Panc1 (cell line): ENCODE measurements around the gene EGFLAM. TPM values are rescaled to one million over a fixed set of nuclear protein-coding genes. Genes with fewer than 3 reads are reported as not detected.

Experiments used
- ATAC-seq: fragments of 200-7000 bp; cut with Tn5 transposase; 2 replicates; pipeline ENCODE4 v1.9.1; 2020; ENCODE audit warnings: mild to moderate bottlenecking, moderate library complexity
- BruUV-seq: library from RNA; stranded (reverse); fragments of 400-500 nt; replicated peaks from 2 replicates; lab custom pipeline; 2021; lab: Mats Ljungman, UMichigan
- CTCF ChIA-PET: fragments of 300-600 bp; sonication (Branson Sonifier 250); formaldehyde crosslinking; loops from one replicate; lab custom pipeline; 2022; ENCODE audit warnings: antibody characterized with exemption; lab: Charles Lee
- POLR2A ChIA-PET: fragments of 300-600 bp; sonication (Branson Sonifier 250); formaldehyde crosslinking; loops from one replicate; lab custom pipeline; 2022; ENCODE audit warnings: antibody characterized with exemption; lab: Charles Lee
- DNase-seq: peaks from one replicate; pipeline ENCODE4 v3.0.0-alpha.2; 2010; ENCODE audit warnings: low read depth, low spot score
- H3K27ac ChIP-seq: 2 replicates; pipeline ENCODE4 v1.5.1; 2011; ENCODE audit warnings: mild to moderate bottlenecking, low read length, inconsistent platforms
- H3K27me3 ChIP-seq: fragments of 200-500 bp; sonication (Bioruptor generic); 2 replicates; pipeline ENCODE4 v1.6.0; 2014; ENCODE audit warnings: low read length, inconsistent platforms; ENCODE audit not compliant: control insufficient read depth, insufficient read depth
- H3K36me3 ChIP-seq: fragments of 200-500 bp; sonication (Bioruptor generic); 2 replicates; pipeline ENCODE4 v1.5.1; 2014; ENCODE audit warnings: inconsistent platforms, mild to moderate bottlenecking, low read length, moderate library complexity; ENCODE audit not compliant: control insufficient read depth, insufficient read depth
- H3K4me1 ChIP-seq: 2 replicates; pipeline ENCODE4 v1.5.1; 2011; ENCODE audit warnings: inconsistent platforms, mild to moderate bottlenecking, low read length, moderate library complexity; ENCODE audit not compliant: control insufficient read depth, insufficient read depth
- H3K4me3 ChIP-seq, 2 experiments: 2 replicates each; pipeline ENCODE4 v1.5.1; 2011 to 2012; ENCODE audit warnings: low read depth in 2 of 2, low read length in 2 of 2, mild to moderate bottlenecking in 2 of 2, inconsistent platforms in 1 of 2, moderate library complexity in 1 of 2
- H3K9me3 ChIP-seq: fragments of 200-500 bp; sonication (Bioruptor generic); 2 replicates; pipeline ENCODE4 v1.5.1; 2014; ENCODE audit warnings: low read depth, mild to moderate bottlenecking, inconsistent platforms, low read length, moderate library complexity; ENCODE audit not compliant: control insufficient read depth, insufficient read depth
- POLR2AphosphoS5 ChIP-seq: IDR thresholded peaks from 2 replicates; pipeline ENCODE4 v1.6.1; 2012; ENCODE audit warnings: mild to moderate bottlenecking, low read depth, low read length, moderate library complexity
- SIN3A ChIP-seq: IDR thresholded peaks from 2 replicates; pipeline ENCODE4 v1.6.1; 2012; ENCODE audit warnings: low read depth, mild to moderate bottlenecking, low read length, moderate library complexity, borderline replicate concordance; ENCODE audit not compliant: insufficient read depth
- TCF7L2 ChIP-seq: IDR thresholded peaks from 2 replicates; pipeline ENCODE4 v1.6.1; 2011; ENCODE audit warnings: mild to moderate bottlenecking, low read depth, low read length, inconsistent platforms
- in situ Hi-C: cut with HindIII; loops from 2 replicates; pipeline ENCODE4 v1.10.0; 2016; ENCODE audit warnings: low sequenced_read_pairs, low pct_unique_long_range_greater_than_20kb
- intact Hi-C: fragments of 100-400 bp; cut with micrococcal nuclease; formaldehyde crosslinking; loops from one replicate; pipeline ENCODE4 v1.10.0; 2022; ENCODE audit not compliant: unreplicated experiment
- total RNA-seq: library from RNA; stranded (reverse); gene quantifications from one replicate; pipeline ENCODE4 v1.2.1, GENCODE V29; 2021; ENCODE audit not compliant: unreplicated experiment
- TF ChIP-seq, protein P1 (sequence below): fragments of 450-650 bp; IDR thresholded peaks from 2 replicates; pipeline ENCODE4 v1.5.1; 2017; ENCODE audit warnings: mild to moderate bottlenecking
- TF ChIP-seq, protein P2 (sequence below), 2 experiments: IDR thresholded peaks; 2 replicates each; pipeline ENCODE4 v1.6.1; 2011 to 2012; ENCODE audit warnings: low read depth in 2 of 2, control low read depth in 1 of 2, low read length in 1 of 2, mild to moderate bottlenecking in 1 of 2, moderate library complexity in 1 of 2; ENCODE audit not compliant: insufficient read depth in 1 of 2

EGFLAM gene
- total RNA-seq, 1 experiment from 2014 or later, result 14.8 TPM

GRCh38 chr5:38370358-38371100, 112.2 kb downstream of the EGFLAM start:
- intact Hi-C loops (no loop called here), in situ Hi-C loops (no loop called here)
- POLR2A ChIA-PET, result no interaction called here
- CTCF ChIA-PET, result no interaction called here
- Histone ChIP-seq H3K4me1 (no peaks in the 10 kb centered on the region), H3K36me3 (no peaks in the 10 kb centered on the region), H3K9me3 (no peaks in the 10 kb centered on the region), H3K4me3 (no peak overlapping the region), H3K27me3 (peaks cover 2% of the 10 kb centered on the region; the same call in 1 of the 2 replicates), H3K27ac (no peak overlapping the region)
- ATAC-seq (no peak), DNase-seq (no peak)
- no TSS peak for BruUV-seq
- TF ChIP-seq, protein P1, sequence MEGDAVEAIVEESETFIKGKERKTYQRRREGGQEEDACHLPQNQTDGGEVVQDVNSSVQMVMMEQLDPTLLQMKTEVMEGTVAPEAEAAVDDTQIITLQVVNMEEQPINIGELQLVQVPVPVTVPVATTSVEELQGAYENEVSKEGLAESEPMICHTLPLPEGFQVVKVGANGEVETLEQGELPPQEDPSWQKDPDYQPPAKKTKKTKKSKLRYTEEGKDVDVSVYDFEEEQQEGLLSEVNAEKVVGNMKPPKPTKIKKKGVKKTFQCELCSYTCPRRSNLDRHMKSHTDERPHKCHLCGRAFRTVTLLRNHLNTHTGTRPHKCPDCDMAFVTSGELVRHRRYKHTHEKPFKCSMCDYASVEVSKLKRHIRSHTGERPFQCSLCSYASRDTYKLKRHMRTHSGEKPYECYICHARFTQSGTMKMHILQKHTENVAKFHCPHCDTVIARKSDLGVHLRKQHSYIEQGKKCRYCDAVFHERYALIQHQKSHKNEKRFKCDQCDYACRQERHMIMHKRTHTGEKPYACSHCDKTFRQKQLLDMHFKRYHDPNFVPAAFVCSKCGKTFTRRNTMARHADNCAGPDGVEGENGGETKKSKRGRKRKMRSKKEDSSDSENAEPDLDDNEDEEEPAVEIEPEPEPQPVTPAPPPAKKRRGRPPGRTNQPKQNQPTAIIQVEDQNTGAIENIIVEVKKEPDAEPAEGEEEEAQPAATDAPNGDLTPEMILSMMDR, result no peak
- TF ChIP-seq SIN3A (no peak), POLR2AphosphoS5 (no peak), TCF7L2 (no peak)
- TF ChIP-seq, protein P2, sequence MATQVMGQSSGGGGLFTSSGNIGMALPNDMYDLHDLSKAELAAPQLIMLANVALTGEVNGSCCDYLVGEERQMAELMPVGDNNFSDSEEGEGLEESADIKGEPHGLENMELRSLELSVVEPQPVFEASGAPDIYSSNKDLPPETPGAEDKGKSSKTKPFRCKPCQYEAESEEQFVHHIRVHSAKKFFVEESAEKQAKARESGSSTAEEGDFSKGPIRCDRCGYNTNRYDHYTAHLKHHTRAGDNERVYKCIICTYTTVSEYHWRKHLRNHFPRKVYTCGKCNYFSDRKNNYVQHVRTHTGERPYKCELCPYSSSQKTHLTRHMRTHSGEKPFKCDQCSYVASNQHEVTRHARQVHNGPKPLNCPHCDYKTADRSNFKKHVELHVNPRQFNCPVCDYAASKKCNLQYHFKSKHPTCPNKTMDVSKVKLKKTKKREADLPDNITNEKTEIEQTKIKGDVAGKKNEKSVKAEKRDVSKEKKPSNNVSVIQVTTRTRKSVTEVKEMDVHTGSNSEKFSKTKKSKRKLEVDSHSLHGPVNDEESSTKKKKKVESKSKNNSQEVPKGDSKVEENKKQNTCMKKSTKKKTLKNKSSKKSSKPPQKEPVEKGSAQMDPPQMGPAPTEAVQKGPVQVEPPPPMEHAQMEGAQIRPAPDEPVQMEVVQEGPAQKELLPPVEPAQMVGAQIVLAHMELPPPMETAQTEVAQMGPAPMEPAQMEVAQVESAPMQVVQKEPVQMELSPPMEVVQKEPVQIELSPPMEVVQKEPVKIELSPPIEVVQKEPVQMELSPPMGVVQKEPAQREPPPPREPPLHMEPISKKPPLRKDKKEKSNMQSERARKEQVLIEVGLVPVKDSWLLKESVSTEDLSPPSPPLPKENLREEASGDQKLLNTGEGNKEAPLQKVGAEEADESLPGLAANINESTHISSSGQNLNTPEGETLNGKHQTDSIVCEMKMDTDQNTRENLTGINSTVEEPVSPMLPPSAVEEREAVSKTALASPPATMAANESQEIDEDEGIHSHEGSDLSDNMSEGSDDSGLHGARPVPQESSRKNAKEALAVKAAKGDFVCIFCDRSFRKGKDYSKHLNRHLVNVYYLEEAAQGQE (IDR thresholded peaks at IDR 0.05; ENCODE audit: insufficient read depth in 1 of 2, low read depth in 2 of 2, low read length in 1 of 2), result no peak

DNA sequence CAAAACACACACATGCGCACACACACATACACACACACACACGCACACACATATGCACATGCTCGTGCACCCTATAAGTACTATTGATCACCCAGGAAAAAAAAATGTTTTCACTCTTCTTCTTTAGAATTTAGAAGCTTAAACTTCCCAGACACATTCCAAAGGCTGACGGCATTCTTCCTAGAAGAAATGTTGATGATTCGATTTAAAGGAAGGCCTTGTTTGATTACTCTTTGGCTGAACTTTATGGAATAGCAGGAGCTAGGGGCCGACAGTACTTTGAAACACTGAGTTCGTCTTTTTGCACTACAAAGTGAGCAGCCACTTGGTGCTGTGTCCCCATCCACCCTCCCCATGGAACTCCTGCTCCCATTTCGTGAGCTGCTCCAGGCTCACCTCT, 113.2 kb downstream of the EGFLAM start:
- ATAC-seq (no peak), DNase-seq (no peak)
- H3K27ac ChIP-seq, result no peak overlapping the region
- ChIA-PET CTCF (no interaction called here), POLR2A (no interaction called here)
- H3K36me3 ChIP-seq, result no peaks in the 10 kb centered on the region
- intact Hi-C loops, result no loop called here
- BruUV-seq, result no TSS peak
- TF ChIP-seq SIN3A (no peak), TCF7L2 (no peak), POLR2AphosphoS5 (no peak)
- TF ChIP-seq, protein P1, result no peak
- TF ChIP-seq, protein P2 (IDR thresholded peaks at IDR 0.05; ENCODE audit: insufficient read depth in 1 of 2, low read depth in 2 of 2, low read length in 1 of 2), result no peak
- no peaks in the 10 kb centered on the region for H3K4me1 ChIP-seq
- no peaks in the 10 kb centered on the region for H3K9me3 ChIP-seq
- in situ Hi-C loops, result no loop called here
- H3K4me3 ChIP-seq, result no peak overlapping the region
- H3K27me3 ChIP-seq, result peaks cover 2% of the 10 kb centered on the region; the same call in 1 of the 2 replicates
